Testis (tissue), 2 donors: Measurements from ENCODE around the gene RNASEH2B.

Experiments used
- CTCF ChIP-seq, 3 experiments: fragments of 450-650 bp in 2 of 3; fragments of 200-600 bp in 1 of 3; sonication (generic) in 1 of 3; IDR thresholded peaks; one replicate each; pipeline ENCODE4 v1.5.1; 2016 to 2019; ENCODE audit warnings: antibody characterized with exemption in 3 of 3, mild to moderate bottlenecking in 2 of 3, moderate library complexity in 1 of 3
- POLR2A ChIP-seq: fragments of 450-650 bp; IDR thresholded peaks from one replicate; pipeline ENCODE4 v1.6.1; 2017; ENCODE audit warnings: antibody characterized with exemption, mild to moderate bottlenecking, moderate library complexity

- TF ChIP-seq CTCF (IDR thresholded peaks at IDR 0.05) (no peak), POLR2A (no peak)
Measured at GRCh38 chr13:51003642-51004041, 94.1 kb downstream of the RNASEH2B start.
